Hematopoietic multipotent progenitor cell treated with erythropoietin and hydrocortisone succinate and interleukin-3 and kit ligand, for 4 days (in vitro differentiated cells): Measurements from ENCODE around the gene SEPHS2.

Experiments
- DNase-seq: peaks from one replicate; pipeline ENCODE4 v3.0.0-alpha.2; 2015

The SEPHS2 gene

GRCh38 chr16:30461426-30461825 lies 15.8 kb upstream of the SEPHS2 start:
- peak; percentile 26 for DNase-seq

GRCh38 chr16:30459456-30459855 lies 13.8 kb upstream of the SEPHS2 start:
- DNase-seq, result no peak

GRCh38 chr16:30458561-30459394 lies 13.1 kb upstream of the SEPHS2 start:
- peak; percentile 97 for DNase-seq

GRCh38 chr16:30457743-30458560 lies 12.3 kb upstream of the SEPHS2 start:
- DNase-seq, result no peak

GRCh38 chr16:30457256-30457655 lies 11.6 kb upstream of the SEPHS2 start:
- no peak for DNase-seq

GRCh38 chr16:30456302-30456701 lies 10.6 kb upstream of the SEPHS2 start:
- DNase-seq, result no peak

- DNase-seq, result peak; percentile 65
Measured at GRCh38 chr16:30452709-30453580, 7.3 kb upstream of the SEPHS2 start.

- DNase-seq, result no peak
Measured at GRCh38 chr16:30449116-30449435, 3.4 kb upstream of the SEPHS2 start.

- DNase-seq, result peak; percentile 47
Measured at GRCh38 chr16:30447512-30448226, 2.0 kb upstream of the SEPHS2 start.

- DNase-seq, result no peak
Measured at GRCh38 chr16:30446203-30446595, 525 bp upstream of the SEPHS2 start.

- no peak for DNase-seq
Measured at GRCh38 chr16:30445149-30445407, 596 bp downstream of the SEPHS2 start.

- no peak for DNase-seq
Measured at GRCh38 chr16:30444231-30445148, 1.2 kb downstream of the SEPHS2 start.

GRCh38 chr16:30443631-30444030 lies 2.0 kb downstream of the SEPHS2 start:
- no peak for DNase-seq

- DNase-seq, result peak; percentile 56
Measured at GRCh38 chr16:30439720-30440348, 5.8 kb downstream of the SEPHS2 start.

GRCh38 chr16:30438835-30439234 lies 6.8 kb downstream of the SEPHS2 start:
- no peak for DNase-seq

GRCh38 chr16:30437511-30438046 lies 8.1 kb downstream of the SEPHS2 start:
- no peak for DNase-seq

- no peak for DNase-seq
Measured at GRCh38 chr16:30434852-30435251, 10.8 kb downstream of the SEPHS2 start.

- no peak for DNase-seq
Measured at GRCh38 chr16:30430428-30430970, 15.2 kb downstream of the SEPHS2 start.

- peak; percentile 100 for DNase-seq
Measured at GRCh38 chr16:30429678-30430427, 15.8 kb downstream of the SEPHS2 start, which contains the start of gene DCTPP1. DCTPP1 (minus strand) TSS chr16:30430030; CDS start chr16:30429980, 50 bp downstream.

GRCh38 chr16:30429418-30429677 lies 16.3 kb downstream of the SEPHS2 start:
- DNase-seq, result no peak
